Spleen (tissue), 11 donors: ENCODE measurements around the gene TBCE. TPM values are rescaled to one million over a fixed set of nuclear protein-coding genes. Genes with fewer than 3 reads are reported as not detected.

Experiments
- DNase-seq: peaks from one replicate; pipeline ENCODE4 v3.0.0-alpha.2; 2020
- H3K27ac ChIP-seq, 8 donors: fragments of 200-600 bp; sonication (generic) in 7 of 8; 1 replicate in 4 of 8; 2 replicates in 4 of 8; pipeline versions ENCODE4 v1.5.0 to v1.8.0; 2016 to 2021; ENCODE audit warnings: inconsistent platforms in 4 of 8, mild to moderate bottlenecking in 4 of 8, moderate library complexity in 1 of 8
- H3K27me3 ChIP-seq, 7 donors: fragments of 200-600 bp; sonication (generic) in 6 of 7; replicated peaks in 1 of 7; 1 replicate in 4 of 7; 2 replicates in 3 of 7; pipeline versions ENCODE4 v1.5.0 to v1.8.0; 2016 to 2021; ENCODE audit warnings: inconsistent platforms in 3 of 7, mild to moderate bottlenecking in 1 of 7
- H3K36me3 ChIP-seq, 6 donors: fragments of 200-600 bp; sonication (generic) in 5 of 6; 1 replicate in 4 of 6; 2 replicates in 2 of 6; pipeline versions ENCODE4 v1.5.0 to v1.8.0; 2016 to 2021; ENCODE audit warnings: inconsistent platforms in 2 of 6
- H3K4me1 ChIP-seq, 6 donors: fragments of 200-600 bp; sonication (generic) in 5 of 6; 1 replicate in 3 of 6; 2 replicates in 3 of 6; pipeline versions ENCODE4 v1.5.0 to v1.8.0; 2016 to 2021; ENCODE audit warnings: inconsistent platforms in 3 of 6
- H3K4me3 ChIP-seq, 8 donors: fragments of 200-600 bp; sonication (generic) in 7 of 8; 1 replicate in 4 of 8; 2 replicates in 4 of 8; pipeline versions ENCODE4 v1.5.0 to v1.8.0; 2016 to 2021; ENCODE audit warnings: inconsistent platforms in 4 of 8, mild to moderate bottlenecking in 4 of 8, moderate library complexity in 2 of 8
- H3K9me3 ChIP-seq, 8 donors: fragments of 200-600 bp; sonication (generic) in 7 of 8; 1 replicate in 4 of 8; 2 replicates in 4 of 8; pipeline versions ENCODE4 v1.5.0 to v1.8.0; 2016 to 2021; ENCODE audit warnings: inconsistent platforms in 4 of 8
- POLR2A ChIP-seq, 3 donors: fragments of 450-650 bp; IDR thresholded peaks; one replicate each; pipeline ENCODE4 v1.5.1; 2017; ENCODE audit warnings: antibody characterized with exemption in 3 of 3, mild to moderate bottlenecking in 1 of 3
- POLR2AphosphoS5 ChIP-seq, 3 donors: sonication (generic); formaldehyde crosslinking; IDR thresholded peaks; one replicate each; pipeline ENCODE4 v1.5.1; 2017; ENCODE audit warnings: antibody characterized with exemption in 3 of 3
- WGBS, 5 donors: extraction: QIAGEN DNeasy Blood & Tissue Kit in 3 of 5; methylation state at CpG; one replicate each; pipeline versions ENCODE4 v1.1.5 to v1.1.7; 2013 to 2018; 5-methylcytosine and 5-hydroxymethylcytosine counted together
- intact Hi-C: fragments of 100-400 bp; cut with DNase I; formaldehyde crosslinking; loops from one replicate; pipeline ENCODE4 v1.15.0; 2023; ENCODE audit warnings: low total_unique reads
- polyA plus RNA-seq, 3 donors: library from polyadenylated mRNA; stranded (reverse); fragments of 200-250 nt; gene quantifications; one replicate each; pipeline ENCODE4 v1.2.1, GENCODE V29; 2013
- total RNA-seq, 7 donors: library from RNA; depleted of rRNA in 3 of 7; stranded (reverse); fragments of >200 nt in 3 of 7; fragmentation: NEBNext Ultra II Directional in 4 of 7; extraction: Animal tissue kit (Norgen Biotek cat#: 25700) in 4 of 7; gene quantifications; one replicate each; pipeline versions ENCODE4 v1.1.0 to v1.2.1, GENCODE V29; 2016 to 2021
- TF ChIP-seq, protein P1 (sequence below), 11 experiments: fragments of 200-600 bp in 7 of 11; fragments of 450-650 bp in 4 of 11; sonication (generic) in 4 of 11; IDR thresholded peaks in 8 of 11; conservative IDR thresholded peaks in 3 of 11; 1 replicate in 7 of 11; 2 replicates in 4 of 11; pipeline versions ENCODE4 v1.4.0 to v1.8.0; 2016 to 2021; ENCODE audit warnings: antibody characterized with exemption in 11 of 11, inconsistent platforms in 4 of 11, mild to moderate bottlenecking in 1 of 11
- donor health status: healthy with polysubstance abuse.
- donor health status: DM: no; HTN: no; CAD: no; lungs with moderate emphysema.
- donor health status: DM: no; HTN: no; CAD: no.
- donor health status: Bipolar disorder and iron deficiency.
- donor health status: healthy.
- donor health status: DM: no; HTN: no; CAD: no.
- donor health status: DM: yes; HTN: yes; CAD: no.

The TBCE gene
- total and polyA plus RNA-seq, 10 donors, result 13.6 to 30.0 (median 18.2) TPM

DNA sequence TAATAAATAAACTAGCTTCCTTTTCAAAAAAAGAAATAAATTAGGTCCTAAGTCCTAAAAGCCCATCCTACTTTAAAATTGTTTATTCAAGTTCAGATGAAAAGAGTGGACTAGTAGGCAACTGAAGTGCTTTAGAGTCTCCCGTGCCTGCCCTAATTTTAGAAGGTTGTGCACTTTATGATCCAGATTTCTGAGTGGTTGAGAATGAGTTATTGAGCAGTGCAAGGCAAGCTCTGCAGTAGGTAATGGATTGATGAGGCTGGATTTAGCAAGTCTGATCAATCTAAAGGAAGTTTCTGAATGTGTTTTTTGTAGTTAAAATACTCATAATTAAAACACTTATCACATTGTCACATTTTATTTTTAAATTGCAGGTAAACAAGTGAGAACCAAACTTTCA, 25.9 kb upstream of the TBCE start:
- intact Hi-C loops, result no loop called here
- Histone ChIP-seq H3K4me3 (no peak overlapping the region), H3K9me3 (no peaks in the 10 kb centered on the region), H3K4me1 (peaks cover 10 to 17% (median 13%) of the 10 kb centered on the region in 6 donors), H3K36me3 (peaks cover 0 to 97% (median 42%) of the 10 kb centered on the region in 6 donors), H3K27me3 (no peaks in the 10 kb centered on the region), H3K27ac (no peak overlapping the region)
- TF ChIP-seq, protein P1, sequence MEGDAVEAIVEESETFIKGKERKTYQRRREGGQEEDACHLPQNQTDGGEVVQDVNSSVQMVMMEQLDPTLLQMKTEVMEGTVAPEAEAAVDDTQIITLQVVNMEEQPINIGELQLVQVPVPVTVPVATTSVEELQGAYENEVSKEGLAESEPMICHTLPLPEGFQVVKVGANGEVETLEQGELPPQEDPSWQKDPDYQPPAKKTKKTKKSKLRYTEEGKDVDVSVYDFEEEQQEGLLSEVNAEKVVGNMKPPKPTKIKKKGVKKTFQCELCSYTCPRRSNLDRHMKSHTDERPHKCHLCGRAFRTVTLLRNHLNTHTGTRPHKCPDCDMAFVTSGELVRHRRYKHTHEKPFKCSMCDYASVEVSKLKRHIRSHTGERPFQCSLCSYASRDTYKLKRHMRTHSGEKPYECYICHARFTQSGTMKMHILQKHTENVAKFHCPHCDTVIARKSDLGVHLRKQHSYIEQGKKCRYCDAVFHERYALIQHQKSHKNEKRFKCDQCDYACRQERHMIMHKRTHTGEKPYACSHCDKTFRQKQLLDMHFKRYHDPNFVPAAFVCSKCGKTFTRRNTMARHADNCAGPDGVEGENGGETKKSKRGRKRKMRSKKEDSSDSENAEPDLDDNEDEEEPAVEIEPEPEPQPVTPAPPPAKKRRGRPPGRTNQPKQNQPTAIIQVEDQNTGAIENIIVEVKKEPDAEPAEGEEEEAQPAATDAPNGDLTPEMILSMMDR (IDR thresholded peaks at IDR 0.05 in 8 of 11, conservative IDR thresholded peaks at IDR 0.05 in 3 of 11), result no peak
- no peak for TF ChIP-seq POLR2AphosphoS5 (IDR thresholded peaks at IDR 0.05)
- TF ChIP-seq POLR2A (IDR thresholded peaks at IDR 0.05), result no peak
- DNase-seq, result no peak
- 82 to 96% (median 85%) methylated on average over 1 of the region's 1 CpG for WGBS, 5 donors

DNA sequence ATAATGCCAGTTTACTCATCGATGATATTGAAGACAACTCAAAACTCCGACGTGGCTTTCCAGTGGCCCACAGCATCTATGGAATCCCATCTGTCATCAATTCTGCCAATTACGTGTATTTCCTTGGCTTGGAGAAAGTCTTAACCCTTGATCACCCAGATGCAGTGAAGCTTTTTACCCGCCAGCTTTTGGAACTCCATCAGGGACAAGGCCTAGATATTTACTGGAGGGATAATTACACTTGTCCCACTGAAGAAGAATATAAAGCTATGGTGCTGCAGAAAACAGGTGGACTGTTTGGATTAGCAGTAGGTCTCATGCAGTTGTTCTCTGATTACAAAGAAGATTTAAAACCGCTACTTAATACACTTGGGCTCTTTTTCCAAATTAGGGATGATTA, 25.2 kb upstream of the TBCE start:
- no peak for DNase-seq
- Histone ChIP-seq H3K4me1 (peaks cover 2 to 10% (median 6%) of the 10 kb centered on the region in 6 donors), H3K4me3 (no peak overlapping the region), H3K9me3 (no peaks in the 10 kb centered on the region), H3K27ac (no peak overlapping the region), H3K27me3 (no peaks in the 10 kb centered on the region), H3K36me3 (peaks cover 0 to 95% (median 40%) of the 10 kb centered on the region in 6 donors)
- 78 to 83% (median 78%) methylated on average over 6 of the region's 6 CpGs for WGBS, 5 donors
- intact Hi-C loops, result no loop called here
- TF ChIP-seq, protein P1 (IDR thresholded peaks at IDR 0.05 in 8 of 11, conservative IDR thresholded peaks at IDR 0.05 in 3 of 11), result no peak
- no peak for TF ChIP-seq POLR2A (IDR thresholded peaks at IDR 0.05)
- TF ChIP-seq POLR2AphosphoS5 (IDR thresholded peaks at IDR 0.05), result no peak

- TF ChIP-seq, protein P1 (IDR thresholded peaks at IDR 0.05 in 8 of 11, conservative IDR thresholded peaks at IDR 0.05 in 3 of 11), result no peak
- TF ChIP-seq POLR2A (IDR thresholded peaks at IDR 0.05) (no peak), POLR2AphosphoS5 (IDR thresholded peaks at IDR 0.05) (no peak)
- Histone ChIP-seq H3K36me3 (peaks cover 0 to 91% (median 40%) of the 10 kb centered on the region in 6 donors), H3K4me3 (no peak overlapping the region), H3K4me1 (peaks cover 0 to 5% (median 2%) of the 10 kb centered on the region in 6 donors), H3K27me3 (no peaks in the 10 kb centered on the region), H3K9me3 (no peaks in the 10 kb centered on the region), H3K27ac (no peak overlapping the region)
- intact Hi-C loops, result no loop called here
- DNase-seq, result no peak
- 86 to 97% (median 93%) methylated on average over 3 of the region's 3 CpGs for WGBS, 5 donors
Observed at GRCh38 chr1:235342471-235342870, 24.8 kb upstream of the TBCE start.

- Histone ChIP-seq H3K4me3 (no peak overlapping the region), H3K9me3 (no peaks in the 10 kb centered on the region), H3K27me3 (no peaks in the 10 kb centered on the region), H3K27ac (no peak overlapping the region), H3K36me3 (peaks cover 0 to 78% (median 35%) of the 10 kb centered on the region in 6 donors), H3K4me1 (no peaks in the 10 kb centered on the region)
- intact Hi-C loops, result no loop called here
- no peak for DNase-seq
- 86 to 96% (median 90%) methylated on average over 5 of the region's 5 CpGs for WGBS, 5 donors
- TF ChIP-seq POLR2AphosphoS5 (IDR thresholded peaks at IDR 0.05), result no peak
- TF ChIP-seq, protein P1 (IDR thresholded peaks at IDR 0.05 in 8 of 11, conservative IDR thresholded peaks at IDR 0.05 in 3 of 11), result no peak
- no peak for TF ChIP-seq POLR2A (IDR thresholded peaks at IDR 0.05)
Observed at GRCh38 chr1:235343726-235344125, 23.5 kb upstream of the TBCE start.
